Measurements from ENCODE around the gene MUC7. TPM values are rescaled to one million over a fixed set of nuclear protein-coding genes. Genes with fewer than 3 reads are reported as not detected.
"Not testable (repeated sequence)": the region's sequence is repeated elsewhere in the genome, so short reads cannot be mapped to it uniquely, and the experiment has no call there.

MUC7 gene
- total RNA-seq: not detected

DNA sequence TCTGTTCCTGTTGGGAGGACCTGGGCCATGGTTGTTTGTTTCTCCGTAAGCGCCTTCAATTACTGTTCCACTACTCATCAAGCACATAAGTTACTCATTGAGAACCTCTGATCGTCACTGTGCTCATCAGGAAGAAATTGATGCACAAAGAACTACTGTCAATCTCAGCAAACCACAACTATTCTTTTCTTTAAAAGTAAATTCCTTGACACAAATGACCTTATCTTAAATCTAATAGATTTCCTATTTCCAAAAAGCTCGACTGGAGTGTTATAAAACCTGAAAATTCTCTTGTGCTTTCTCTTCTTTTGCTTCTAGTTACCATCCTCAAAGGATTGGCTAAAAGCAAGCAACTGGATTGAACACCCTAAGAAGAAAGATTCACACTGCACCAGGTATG is at the start of gene MUC7:
Gene MUC7, plus strand, starts transcription at position 301 of the 400 bp plus-strand sequence. CDS start 1,825 bp downstream, outside the sequence.
- ATAC-seq (replicated peaks in 1 of 2) (no peak), DNase-seq (no peak)
- Mint-ChIP-seq H3K4me1 (ENCODE audit: low read depth) (no peaks in the 10 kb centered on the region), H3K27ac (no peak within 1 kb of the TSS), H3K9me3 (peaks cover 0 to 3% of the 10 kb centered on the region in 2 donors), H3K36me3 (ENCODE audit: insufficient read depth in 2 of 2) (no peaks in the 10 kb centered on the region), H3K27me3 (ENCODE audit: low read depth) (peaks cover 6% of the 10 kb centered on the region), H3K4me3 (no peak within 1 kb of the TSS)

GRCh38 chr4:70425306-70425705 is 46.7 kb upstream of the MUC7 start:
- no peaks in the 10 kb centered on the region for H3K4me1 Mint-ChIP-seq (ENCODE audit: low read depth)
- DNase-seq (no peak), ATAC-seq (replicated peaks in 1 of 2) (no peak)
- peaks cover 6 to 9% of the 10 kb centered on the region in 2 donors for H3K9me3 Mint-ChIP-seq
- H3K36me3 Mint-ChIP-seq (ENCODE audit: insufficient read depth in 2 of 2): no peaks in the 10 kb centered on the region
- H3K27me3 Mint-ChIP-seq (ENCODE audit: low read depth): no peaks in the 10 kb centered on the region
- no peak overlapping the region for H3K4me3 Mint-ChIP-seq
- no peak overlapping the region for H3K27ac Mint-ChIP-seq

DNA sequence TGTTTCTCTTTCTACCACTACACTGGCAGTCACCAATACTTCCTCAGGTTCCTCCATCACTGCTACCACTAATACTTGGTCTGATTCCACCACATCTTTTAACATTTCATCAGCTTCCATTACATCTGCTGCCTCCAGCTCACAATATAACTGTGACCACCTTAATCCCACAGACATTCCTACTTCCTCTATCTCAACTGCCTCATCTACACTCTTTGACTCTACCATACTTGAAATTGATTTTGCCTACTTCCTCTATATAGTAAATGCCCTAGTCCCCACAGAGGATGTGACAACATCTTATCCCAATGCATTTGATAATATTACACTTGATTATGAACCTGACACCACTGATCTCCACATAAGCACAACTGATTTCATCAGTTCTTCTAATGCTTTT is 45.2 kb upstream of the MUC7 start:
- DNase-seq: no peak
- Mint-ChIP-seq H3K36me3 (ENCODE audit: insufficient read depth in 2 of 2) (no peaks in the 10 kb centered on the region), H3K27me3 (ENCODE audit: low read depth) (no peaks in the 10 kb centered on the region), H3K9me3 (peaks cover 6 to 7% of the 10 kb centered on the region in 2 donors), H3K27ac (no peak overlapping the region), H3K4me3 (no peak overlapping the region), H3K4me1 (ENCODE audit: low read depth) (no peaks in the 10 kb centered on the region)
- no peak for ATAC-seq (replicated peaks in 1 of 2)

- Mint-ChIP-seq H3K36me3 (ENCODE audit: insufficient read depth in 2 of 2) (no peaks in the 10 kb centered on the region), H3K9me3 (peaks cover 0 to 2% of the 10 kb centered on the region in 2 donors), H3K27me3 (ENCODE audit: low read depth) (no peaks in the 10 kb centered on the region), H3K27ac (no peak overlapping the region), H3K4me3 (no peak overlapping the region), H3K4me1 (ENCODE audit: low read depth) (no peaks in the 10 kb centered on the region)
- ATAC-seq (replicated peaks in 1 of 2) (no peak), DNase-seq (no peak)
Observed at GRCh38 chr4:70437197-70437596, 34.8 kb upstream of the MUC7 start.

DNA sequence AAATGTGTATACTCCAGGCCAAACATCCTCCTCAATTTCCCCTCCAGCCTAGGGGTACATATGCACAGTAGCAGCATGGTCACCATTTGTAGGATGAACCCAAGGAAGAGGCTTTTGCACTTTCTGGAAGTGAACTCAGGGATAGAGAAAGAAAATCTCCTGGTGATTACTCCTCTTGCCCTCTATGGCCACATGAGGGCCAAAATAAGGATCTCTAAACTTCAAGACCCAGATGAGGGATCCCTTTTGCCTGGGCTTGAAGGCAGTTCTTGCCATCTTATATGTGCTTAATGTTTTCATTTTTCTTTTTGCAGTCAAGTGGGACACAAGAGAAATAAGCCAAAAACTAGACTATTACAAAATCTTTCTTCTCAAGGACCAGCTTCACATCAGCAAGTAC is 29.5 kb upstream of the MUC7 start:
- Mint-ChIP-seq H3K4me1 (ENCODE audit: low read depth) (no peaks in the 10 kb centered on the region), H3K36me3 (ENCODE audit: insufficient read depth in 2 of 2) (no peaks in the 10 kb centered on the region), H3K27ac (no peak overlapping the region), H3K4me3 (no peak overlapping the region), H3K9me3 (no peaks in the 10 kb centered on the region), H3K27me3 (ENCODE audit: low read depth) (no peaks in the 10 kb centered on the region)
- DNase-seq (no peak), ATAC-seq (replicated peaks in 1 of 2) (no peak)

GRCh38 chr4:70443329-70443728 is 28.7 kb upstream of the MUC7 start:
- Mint-ChIP-seq H3K36me3 (ENCODE audit: insufficient read depth in 2 of 2) (no peaks in the 10 kb centered on the region), H3K9me3 (no peaks in the 10 kb centered on the region), H3K27me3 (ENCODE audit: low read depth) (no peaks in the 10 kb centered on the region), H3K4me3 (no peak overlapping the region), H3K4me1 (ENCODE audit: low read depth) (no peaks in the 10 kb centered on the region), H3K27ac (no peak overlapping the region)
- DNase-seq: no peak
- no peak for ATAC-seq (replicated peaks in 1 of 2)

GRCh38 chr4:70449220-70449619 is 22.8 kb upstream of the MUC7 start:
- H3K4me3 Mint-ChIP-seq: no peak overlapping the region
- no peak overlapping the region for H3K27ac Mint-ChIP-seq
- no peak for ATAC-seq (replicated peaks in 1 of 2)
- no peaks in the 10 kb centered on the region for H3K4me1 Mint-ChIP-seq (ENCODE audit: low read depth)
- no peak for DNase-seq
- no peaks in the 10 kb centered on the region for H3K27me3 Mint-ChIP-seq (ENCODE audit: low read depth)
- H3K36me3 Mint-ChIP-seq (ENCODE audit: insufficient read depth in 2 of 2): no peaks in the 10 kb centered on the region
- H3K9me3 Mint-ChIP-seq: peaks cover 0 to 4% of the 10 kb centered on the region in 2 donors

- ATAC-seq (replicated peaks in 1 of 2): no peak
- Mint-ChIP-seq H3K27ac (no peak overlapping the region), H3K27me3 (ENCODE audit: low read depth) (peaks cover 6% of the 10 kb centered on the region), H3K4me1 (ENCODE audit: low read depth) (no peaks in the 10 kb centered on the region), H3K4me3 (no peak overlapping the region), H3K9me3 (peaks cover 0 to 4% of the 10 kb centered on the region in 2 donors), H3K36me3 (ENCODE audit: insufficient read depth in 2 of 2) (no peaks in the 10 kb centered on the region)
- no peak for DNase-seq
Observed at GRCh38 chr4:70452946-70453345, 19.1 kb upstream of the MUC7 start.

GRCh38 chr4:70463335-70463734 is 8.7 kb upstream of the MUC7 start:
- DNase-seq (no peak), ATAC-seq (replicated peaks in 1 of 2) (no peak)
- Mint-ChIP-seq H3K4me1 (ENCODE audit: low read depth) (no peaks in the 10 kb centered on the region), H3K9me3 (peaks cover 2 to 4% of the 10 kb centered on the region in 2 donors), H3K4me3 (no peak overlapping the region), H3K27ac (no peak overlapping the region), H3K36me3 (ENCODE audit: insufficient read depth in 2 of 2) (peaks cover 0 to 2% of the 10 kb centered on the region in 2 donors), H3K27me3 (ENCODE audit: low read depth) (no peaks in the 10 kb centered on the region)

DNA sequence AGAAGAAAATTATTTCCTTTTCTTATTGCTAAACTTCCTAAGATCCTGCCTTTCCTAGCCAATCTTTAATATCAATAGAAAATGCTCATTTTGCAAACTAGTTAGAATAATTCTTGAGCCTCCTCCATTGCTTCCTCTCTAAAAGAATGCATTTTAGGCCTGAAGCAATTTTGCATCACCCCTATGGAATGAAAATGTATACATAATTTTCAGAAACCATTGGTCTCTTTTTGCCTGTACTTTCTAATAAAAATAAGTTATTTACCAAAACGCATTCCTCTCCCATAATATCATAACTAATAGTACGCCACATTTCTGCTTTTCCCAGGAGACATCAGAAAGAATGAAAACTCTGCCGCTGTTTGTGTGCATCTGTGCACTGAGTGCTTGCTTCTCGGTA is 1.7 kb downstream of the MUC7 start:
- Mint-ChIP-seq H3K9me3 (peaks cover 0 to 3% of the 10 kb centered on the region in 2 donors), H3K36me3 (ENCODE audit: insufficient read depth in 2 of 2) (no peaks in the 10 kb centered on the region), H3K4me1 (ENCODE audit: low read depth) (no peaks in the 10 kb centered on the region), H3K27ac (no peak overlapping the region), H3K27me3 (ENCODE audit: low read depth) (peaks cover 6% of the 10 kb centered on the region), H3K4me3 (no peak overlapping the region)
- DNase-seq: no peak
- no peak for ATAC-seq (replicated peaks in 1 of 2)

- Mint-ChIP-seq H3K36me3 (ENCODE audit: insufficient read depth in 2 of 2) (no peaks in the 10 kb centered on the region), H3K4me3 (no peak overlapping the region), H3K9me3 (no peaks in the 10 kb centered on the region), H3K27ac (no peak overlapping the region), H3K4me1 (ENCODE audit: low read depth) (no peaks in the 10 kb centered on the region), H3K27me3 (ENCODE audit: low read depth) (peaks cover 5% of the 10 kb centered on the region)
- ATAC-seq (replicated peaks in 1 of 2) (no peak), DNase-seq (no peak)
Observed at GRCh38 chr4:70488748-70489147, 16.8 kb downstream of the MUC7 start.

- no peak overlapping the region for H3K27ac Mint-ChIP-seq
- ATAC-seq (replicated peaks in 1 of 2): no peak
- H3K27me3 Mint-ChIP-seq (ENCODE audit: low read depth): peaks cover 14% of the 10 kb centered on the region
- H3K4me1 Mint-ChIP-seq (ENCODE audit: low read depth): no peaks in the 10 kb centered on the region
- H3K36me3 Mint-ChIP-seq (ENCODE audit: insufficient read depth in 2 of 2): no peaks in the 10 kb centered on the region
- no peak overlapping the region for H3K4me3 Mint-ChIP-seq
- DNase-seq: no peak
- no peaks in the 10 kb centered on the region for H3K9me3 Mint-ChIP-seq
Observed at GRCh38 chr4:70496231-70496630, 24.2 kb downstream of the MUC7 start.

DNA sequence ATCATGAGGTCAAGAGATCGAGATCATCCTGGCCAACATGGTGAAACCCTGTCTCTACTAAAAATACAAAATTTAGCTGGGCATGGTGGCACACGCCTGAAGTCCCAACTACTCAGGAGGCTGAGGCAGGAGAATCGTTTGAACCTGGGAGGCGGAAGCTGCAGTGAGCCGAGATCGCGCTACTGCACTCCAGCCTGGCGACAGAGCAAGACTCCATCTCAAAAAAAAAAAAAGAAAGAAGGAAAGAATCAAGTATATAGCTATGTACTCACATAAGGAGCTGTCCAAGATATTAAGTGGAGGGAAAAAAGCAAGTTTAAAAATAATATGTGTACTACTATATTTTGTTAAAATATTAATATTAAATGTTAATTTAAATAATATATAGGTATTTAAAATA is 29.8 kb downstream of the MUC7 start:
- H3K4me1 Mint-ChIP-seq (ENCODE audit: low read depth); H3K27me3 Mint-ChIP-seq (ENCODE audit: low read depth); DNase-seq; H3K27ac Mint-ChIP-seq; ATAC-seq (replicated peaks in 1 of 2); H3K36me3 Mint-ChIP-seq (ENCODE audit: insufficient read depth in 2 of 2); H3K9me3 Mint-ChIP-seq; H3K4me3 Mint-ChIP-seq: not testable (repeated sequence)

- no peak for DNase-seq
- Mint-ChIP-seq H3K36me3 (ENCODE audit: insufficient read depth in 2 of 2) (no peaks in the 10 kb centered on the region), H3K4me3 (no peak overlapping the region), H3K27me3 (ENCODE audit: low read depth) (no peaks in the 10 kb centered on the region), H3K9me3 (no peaks in the 10 kb centered on the region), H3K4me1 (ENCODE audit: low read depth) (no peaks in the 10 kb centered on the region), H3K27ac (no peak overlapping the region)
- ATAC-seq (replicated peaks in 1 of 2): no peak
Observed at GRCh38 chr4:70504733-70505132, 32.7 kb downstream of the MUC7 start.

Measured in activated T-cell treated with anti-CD3 and anti-CD28 coated beads, Interleukin-2, amount 50 U/mL, for 72 hours (primary cell).